Measurements from ENCODE around the gene RNU11.
A peak's percentile ranks its signal among the peaks of the same experiment; 100 is the strongest.

RNU11 gene

GRCh38 chr1:28656335-28656734, 7.9 kb downstream of the RNU11 start:
- H3K79me2 ChIP-seq (ENCODE audit: insufficient read depth, low read depth), result no peaks in the 10 kb centered on the region
- no peak overlapping the region for H3K27ac ChIP-seq
- H3K4me1 ChIP-seq (ENCODE audit: low read depth, poor library complexity, severe bottlenecking), result no peaks in the 10 kb centered on the region
- H3K36me3 ChIP-seq (ENCODE audit: insufficient read depth), result no peaks in the 10 kb centered on the region
- no peak overlapping the region for H3K9ac ChIP-seq
- no peaks in the 10 kb centered on the region for H3K27me3 ChIP-seq (ENCODE audit: insufficient read depth, low read depth)
- no peak overlapping the region for H2AFZ ChIP-seq (ENCODE audit: low read depth)
- H4K20me1 ChIP-seq (ENCODE audit: insufficient read depth), result no peaks in the 10 kb centered on the region
- TF ChIP-seq, protein P1, sequence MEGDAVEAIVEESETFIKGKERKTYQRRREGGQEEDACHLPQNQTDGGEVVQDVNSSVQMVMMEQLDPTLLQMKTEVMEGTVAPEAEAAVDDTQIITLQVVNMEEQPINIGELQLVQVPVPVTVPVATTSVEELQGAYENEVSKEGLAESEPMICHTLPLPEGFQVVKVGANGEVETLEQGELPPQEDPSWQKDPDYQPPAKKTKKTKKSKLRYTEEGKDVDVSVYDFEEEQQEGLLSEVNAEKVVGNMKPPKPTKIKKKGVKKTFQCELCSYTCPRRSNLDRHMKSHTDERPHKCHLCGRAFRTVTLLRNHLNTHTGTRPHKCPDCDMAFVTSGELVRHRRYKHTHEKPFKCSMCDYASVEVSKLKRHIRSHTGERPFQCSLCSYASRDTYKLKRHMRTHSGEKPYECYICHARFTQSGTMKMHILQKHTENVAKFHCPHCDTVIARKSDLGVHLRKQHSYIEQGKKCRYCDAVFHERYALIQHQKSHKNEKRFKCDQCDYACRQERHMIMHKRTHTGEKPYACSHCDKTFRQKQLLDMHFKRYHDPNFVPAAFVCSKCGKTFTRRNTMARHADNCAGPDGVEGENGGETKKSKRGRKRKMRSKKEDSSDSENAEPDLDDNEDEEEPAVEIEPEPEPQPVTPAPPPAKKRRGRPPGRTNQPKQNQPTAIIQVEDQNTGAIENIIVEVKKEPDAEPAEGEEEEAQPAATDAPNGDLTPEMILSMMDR (conservative IDR thresholded peaks at IDR 0.05; ENCODE audit: low read depth, low read length), result no peak
- no peak overlapping the region for H3K4me3 ChIP-seq (IDR thresholded peaks at IDR 0.05; ENCODE audit: insufficient read depth, low read depth, low read length)
- H3K4me2 ChIP-seq, result no peak overlapping the region

GRCh38 chr1:28663871-28664470, 15.6 kb downstream of the RNU11 start:
- no peak overlapping the region for H3K9ac ChIP-seq

DNA sequence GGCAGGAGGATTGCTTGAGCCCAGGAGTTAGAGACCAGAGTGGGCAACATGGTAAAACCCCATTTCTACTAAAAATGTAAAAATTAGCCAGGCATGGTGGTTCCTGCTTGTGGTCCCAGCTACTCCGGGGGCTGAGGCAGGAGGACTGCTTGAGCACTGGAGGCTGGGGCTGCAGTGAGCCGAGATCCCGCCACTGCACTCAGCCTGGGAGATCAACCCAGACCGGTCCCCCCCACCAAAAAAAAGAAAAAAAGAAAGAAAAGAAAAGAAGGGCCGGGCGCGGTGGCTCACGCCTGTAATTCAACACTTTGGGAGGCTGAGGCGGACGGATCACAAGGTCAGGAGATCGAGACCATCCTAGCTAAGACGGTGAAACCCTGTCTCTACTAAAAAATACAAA, 18.4 kb downstream of the RNU11 start:
- Histone ChIP-seq H4K20me1 (ENCODE audit: insufficient read depth) (no peaks in the 10 kb centered on the region), H2AFZ (ENCODE audit: low read depth) (no peak overlapping the region), H3K9ac (no peak overlapping the region), H3K36me3 (ENCODE audit: insufficient read depth) (no peaks in the 10 kb centered on the region), H3K27me3 (ENCODE audit: insufficient read depth, low read depth) (no peaks in the 10 kb centered on the region), H3K4me3 (IDR thresholded peaks at IDR 0.05; ENCODE audit: insufficient read depth, low read depth, low read length) (no peak overlapping the region), H3K4me2 (no peak overlapping the region), H3K79me2 (ENCODE audit: insufficient read depth, low read depth) (peaks cover 20% of the 10 kb centered on the region), H3K4me1 (ENCODE audit: low read depth, poor library complexity, severe bottlenecking) (peaks cover 11% of the 10 kb centered on the region), H3K27ac (no peak overlapping the region)
- TF ChIP-seq, protein P1 (conservative IDR thresholded peaks at IDR 0.05; ENCODE audit: low read depth, low read length), result no peak

More at GRCh38 chr1:28663871-28664470, 15.6 kb downstream of the RNU11 start:
- no peak overlapping the region for H3K4me2 ChIP-seq
- TF ChIP-seq, protein P1 (conservative IDR thresholded peaks at IDR 0.05; ENCODE audit: low read depth, low read length), result no peak
- no peaks in the 10 kb centered on the region for H4K20me1 ChIP-seq (ENCODE audit: insufficient read depth)
- no peaks in the 10 kb centered on the region for H3K27me3 ChIP-seq (ENCODE audit: insufficient read depth, low read depth)
- H3K36me3 ChIP-seq (ENCODE audit: insufficient read depth), result no peaks in the 10 kb centered on the region
- no peaks in the 10 kb centered on the region for H3K79me2 ChIP-seq (ENCODE audit: insufficient read depth, low read depth)
- no peak overlapping the region for H3K27ac ChIP-seq
- peaks cover 11% of the 10 kb centered on the region for H3K4me1 ChIP-seq (ENCODE audit: low read depth, poor library complexity, severe bottlenecking)
- H3K4me3 ChIP-seq (IDR thresholded peaks at IDR 0.05; ENCODE audit: insufficient read depth, low read depth, low read length), result no peak overlapping the region
- no peak overlapping the region for H2AFZ ChIP-seq (ENCODE audit: low read depth)

DNA sequence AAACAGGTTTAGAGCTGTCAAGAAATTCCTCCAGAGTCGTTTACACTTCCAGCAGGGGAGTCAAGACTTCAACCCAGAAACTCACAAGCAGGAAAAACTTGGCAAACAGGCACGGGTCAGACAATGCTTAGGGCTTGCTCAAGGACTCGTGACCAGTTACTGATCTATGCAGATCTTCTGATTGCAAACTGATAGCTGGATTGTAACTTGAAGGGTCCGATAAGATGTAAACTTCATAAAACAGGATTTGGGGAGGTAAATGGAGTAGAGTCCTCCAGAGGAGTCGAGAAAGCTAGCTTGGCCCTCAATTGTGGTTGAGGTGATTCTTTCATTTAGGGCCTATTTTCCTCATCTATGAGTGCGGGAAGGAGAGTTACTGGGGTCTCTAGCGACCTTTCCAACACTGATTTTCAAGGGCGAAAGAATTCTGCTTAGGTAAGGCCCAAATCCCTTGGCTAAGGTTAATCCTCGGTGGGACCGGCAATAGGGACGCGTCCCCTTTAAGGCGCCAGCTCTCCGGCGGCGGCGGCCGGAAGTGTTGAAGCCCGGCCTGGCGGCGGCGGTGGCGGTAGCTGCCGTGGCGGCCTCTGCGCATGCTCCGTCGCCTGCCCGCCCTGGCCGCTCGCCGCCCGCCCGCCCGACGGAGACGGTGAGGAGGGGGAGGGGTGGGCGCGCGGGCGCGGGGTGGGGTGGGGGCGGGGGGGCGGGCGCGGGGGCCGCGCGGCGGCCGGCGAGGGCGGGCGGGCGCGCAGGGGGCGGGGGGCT, 20.0 kb downstream of the RNU11 start, which contains the start of gene GMEB1:
Gene GMEB1 (plus strand): TSS at position 594 of the 765 bp plus-strand sequence. CDS start 14,829 bp downstream, outside the sequence.
- Histone ChIP-seq H3K4me2 (peak within 1 kb of the TSS; percentile 98), H3K27ac (peak within 1 kb of the TSS; percentile 99), H3K27me3 (ENCODE audit: insufficient read depth, low read depth) (no peaks in the 10 kb centered on the region), H3K9ac (peak within 1 kb of the TSS; percentile 99), H3K79me2 (ENCODE audit: insufficient read depth, low read depth) (peaks cover 20% of the 10 kb centered on the region), H3K4me3 (IDR thresholded peaks at IDR 0.05; ENCODE audit: insufficient read depth, low read depth, low read length) (peak within 1 kb of the TSS; percentile 79), H3K36me3 (ENCODE audit: insufficient read depth) (no peaks in the 10 kb centered on the region), H3K4me1 (ENCODE audit: low read depth, poor library complexity, severe bottlenecking) (peaks cover 11% of the 10 kb centered on the region), H2AFZ (ENCODE audit: low read depth) (peak within 1 kb of the TSS; percentile 99), H4K20me1 (ENCODE audit: insufficient read depth) (no peaks in the 10 kb centered on the region)
- TF ChIP-seq, protein P1 (conservative IDR thresholded peaks at IDR 0.05; ENCODE audit: low read depth, low read length), result no peak

Measured in KMS-11 (cell line).